ENCODE data around the gene FNDC1.
"Not testable (repeated sequence)": the region's sequence is repeated elsewhere in the genome, so short reads cannot be mapped to it uniquely, and the experiment has no call there.

FNDC1 gene

GRCh38 chr6:159169193-159169555, at the start of gene FNDC1:
Gene FNDC1, plus strand, starts transcription at chr6:159169400. Its CDS starts 197 bp downstream, at chr6:159169597.
- DNase-seq (ENCODE audit: low read depth in 2 of 2, low spot score in 1 of 2), result no peak

- no peak for DNase-seq (ENCODE audit: low read depth in 2 of 2, low spot score in 1 of 2)
Observed at GRCh38 chr6:159119791-159120190, 49.4 kb upstream of the FNDC1 start.

- no peak for DNase-seq (ENCODE audit: low read depth in 2 of 2, low spot score in 1 of 2)
Observed at GRCh38 chr6:159121486-159121885, 47.7 kb upstream of the FNDC1 start.

GRCh38 chr6:159122453-159122852, 46.7 kb upstream of the FNDC1 start:
- no peak for DNase-seq (ENCODE audit: low read depth in 2 of 2, low spot score in 1 of 2)

- DNase-seq (ENCODE audit: low read depth in 2 of 2, low spot score in 1 of 2), result not testable (repeated sequence)
Observed at GRCh38 chr6:159123831-159124230, 45.4 kb upstream of the FNDC1 start.

GRCh38 chr6:159125014-159125609, 44.1 kb upstream of the FNDC1 start:
- DNase-seq (ENCODE audit: low read depth in 2 of 2, low spot score in 1 of 2), result no peak

GRCh38 chr6:159125951-159126352, 43.2 kb upstream of the FNDC1 start:
- DNase-seq (ENCODE audit: low read depth in 2 of 2, low spot score in 1 of 2), result no peak

GRCh38 chr6:159126590-159126989, 42.6 kb upstream of the FNDC1 start:
- no peak for DNase-seq (ENCODE audit: low read depth in 2 of 2, low spot score in 1 of 2)

GRCh38 chr6:159127701-159128100, 41.5 kb upstream of the FNDC1 start:
- DNase-seq (ENCODE audit: low read depth in 2 of 2, low spot score in 1 of 2), result no peak

- DNase-seq (ENCODE audit: low read depth in 2 of 2, low spot score in 1 of 2), result no peak
Observed at GRCh38 chr6:159128978-159129377, 40.2 kb upstream of the FNDC1 start.

GRCh38 chr6:159130846-159131245, 38.4 kb upstream of the FNDC1 start:
- DNase-seq (ENCODE audit: low read depth in 2 of 2, low spot score in 1 of 2), result no peak

- DNase-seq (ENCODE audit: low read depth in 2 of 2, low spot score in 1 of 2), result no peak
Observed at GRCh38 chr6:159131709-159132108, 37.5 kb upstream of the FNDC1 start.

GRCh38 chr6:159132664-159133063, 36.5 kb upstream of the FNDC1 start:
- no peak for DNase-seq (ENCODE audit: low read depth in 2 of 2, low spot score in 1 of 2)

GRCh38 chr6:159134701-159135364, 34.4 kb upstream of the FNDC1 start:
- DNase-seq (ENCODE audit: low read depth in 2 of 2, low spot score in 1 of 2), result peak; percentile 28 to 66

GRCh38 chr6:159137676-159138075, 31.5 kb upstream of the FNDC1 start:
- no peak for DNase-seq (ENCODE audit: low read depth in 2 of 2, low spot score in 1 of 2)

GRCh38 chr6:159142531-159142930, 26.7 kb upstream of the FNDC1 start:
- no peak for DNase-seq (ENCODE audit: low read depth in 2 of 2, low spot score in 1 of 2)

GRCh38 chr6:159148641-159149040, 20.6 kb upstream of the FNDC1 start:
- no peak for DNase-seq (ENCODE audit: low read depth in 2 of 2, low spot score in 1 of 2)

- no peak for DNase-seq (ENCODE audit: low read depth in 2 of 2, low spot score in 1 of 2)
Observed at GRCh38 chr6:159149641-159150040, 19.6 kb upstream of the FNDC1 start.

- DNase-seq (ENCODE audit: low read depth in 2 of 2, low spot score in 1 of 2), result no peak
Observed at GRCh38 chr6:159151266-159151855, 17.8 kb upstream of the FNDC1 start.

- no peak for DNase-seq (ENCODE audit: low read depth in 2 of 2, low spot score in 1 of 2)
Observed at GRCh38 chr6:159152041-159152440, 17.2 kb upstream of the FNDC1 start.

- DNase-seq (ENCODE audit: low read depth in 2 of 2, low spot score in 1 of 2), result no peak
Observed at GRCh38 chr6:159152782-159153181, 16.4 kb upstream of the FNDC1 start.

- DNase-seq (ENCODE audit: low read depth in 2 of 2, low spot score in 1 of 2), result no peak
Observed at GRCh38 chr6:159155679-159156078, 13.5 kb upstream of the FNDC1 start.

- no peak for DNase-seq (ENCODE audit: low read depth in 2 of 2, low spot score in 1 of 2)
Observed at GRCh38 chr6:159156089-159156488, 13.1 kb upstream of the FNDC1 start.

Data from stimulated activated CD8-positive, alpha-beta memory T cell treated with anti-CD3 and anti-CD28 coated beads, Interleukin-4, amount 100 ng/mL, for 4 hours (primary cell).